GM12878 (cell line): ENCODE results near the gene DCX.

Source experiments
- CEBPB ChIP-seq, 2 experiments: fragments of 150-350 bp in 1 of 2; IDR thresholded peaks; 2 replicates each; pipeline ENCODE4 v1.6.1; 2012 to 2014; ENCODE audit warnings: low read depth in 2 of 2, low read length in 2 of 2, borderline replicate concordance in 1 of 2, inconsistent platforms in 1 of 2
- EZH2 ChIP-seq: IDR thresholded peaks from 2 replicates; pipeline ENCODE4 v1.6.1; 2012; ENCODE audit warnings: low read depth, mild to moderate bottlenecking, control low read depth, inconsistent platforms, low read length, borderline replicate concordance; ENCODE audit not compliant: control insufficient read depth
- FOS ChIP-seq: IDR thresholded peaks from 3 replicates; pipeline ENCODE4 v1.6.1; 2011; ENCODE audit warnings: borderline replicate concordance; ENCODE audit not compliant: insufficient read length; ENCODE audit errors: extremely low read depth
- NFIC ChIP-seq: IDR thresholded peaks from 2 replicates; pipeline ENCODE4 v1.6.1; 2012; ENCODE audit warnings: low read depth, mild to moderate bottlenecking, inconsistent platforms, low read length, moderate library complexity
- NR2C2 ChIP-seq: IDR thresholded peaks from 2 replicates; pipeline ENCODE4 v1.6.1; 2011; ENCODE audit warnings: borderline replicate concordance, low read depth; ENCODE audit not compliant: control insufficient read depth, insufficient read length
- POLR2A ChIP-seq: IDR thresholded peaks from 2 replicates; pipeline ENCODE4 v1.6.1; 2011; ENCODE audit warnings: low read depth, mild to moderate bottlenecking, low read length
- TF ChIP-seq, protein P1 (sequence below): IDR thresholded peaks from 2 replicates; pipeline ENCODE4 v1.6.1; 2012; ENCODE audit warnings: mild to moderate bottlenecking, low read depth, low read length
- TF ChIP-seq, protein P2 (sequence below): IDR thresholded peaks from 2 replicates; pipeline ENCODE4 v1.6.1; 2011; ENCODE audit warnings: mild to moderate bottlenecking, low read depth, low read length, moderate library complexity; ENCODE audit not compliant: insufficient replicate concordance
- TF ChIP-seq, protein P3 (sequence below), 3 experiments: IDR thresholded peaks in 2 of 3; conservative IDR thresholded peaks in 1 of 3; 2 replicates each; pipeline ENCODE4 v1.5.1; 2011; ENCODE audit warnings: low read depth in 3 of 3, low read length in 3 of 3, mild to moderate bottlenecking in 3 of 3, control low read depth in 2 of 3, moderate library complexity in 2 of 3, inconsistent platforms in 1 of 3, mixed read lengths in 1 of 3; ENCODE audit not compliant: control insufficient read depth in 2 of 3, insufficient read depth in 1 of 3; ENCODE audit errors: extremely low read depth in 1 of 3

DNA sequence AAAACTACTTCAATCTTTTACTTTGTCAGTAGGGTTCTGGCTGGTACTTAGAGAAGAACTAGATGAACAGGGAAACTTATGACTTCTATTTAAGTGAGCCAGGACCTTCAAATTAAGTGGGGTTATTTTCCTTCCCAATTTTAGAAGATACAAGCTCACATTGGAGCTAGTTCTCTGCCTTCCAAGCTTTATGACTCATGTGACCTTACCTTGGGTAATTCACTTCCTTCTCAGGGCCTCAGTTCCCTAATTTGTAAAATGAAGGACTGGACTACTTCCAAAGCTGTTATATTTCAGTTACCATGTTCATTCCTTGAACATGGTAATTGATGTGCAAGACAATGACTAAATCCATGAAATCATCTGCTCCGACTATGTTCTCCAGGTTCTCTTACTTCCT, 32.0 kb upstream of the DCX start:
- TF ChIP-seq, protein P1, sequence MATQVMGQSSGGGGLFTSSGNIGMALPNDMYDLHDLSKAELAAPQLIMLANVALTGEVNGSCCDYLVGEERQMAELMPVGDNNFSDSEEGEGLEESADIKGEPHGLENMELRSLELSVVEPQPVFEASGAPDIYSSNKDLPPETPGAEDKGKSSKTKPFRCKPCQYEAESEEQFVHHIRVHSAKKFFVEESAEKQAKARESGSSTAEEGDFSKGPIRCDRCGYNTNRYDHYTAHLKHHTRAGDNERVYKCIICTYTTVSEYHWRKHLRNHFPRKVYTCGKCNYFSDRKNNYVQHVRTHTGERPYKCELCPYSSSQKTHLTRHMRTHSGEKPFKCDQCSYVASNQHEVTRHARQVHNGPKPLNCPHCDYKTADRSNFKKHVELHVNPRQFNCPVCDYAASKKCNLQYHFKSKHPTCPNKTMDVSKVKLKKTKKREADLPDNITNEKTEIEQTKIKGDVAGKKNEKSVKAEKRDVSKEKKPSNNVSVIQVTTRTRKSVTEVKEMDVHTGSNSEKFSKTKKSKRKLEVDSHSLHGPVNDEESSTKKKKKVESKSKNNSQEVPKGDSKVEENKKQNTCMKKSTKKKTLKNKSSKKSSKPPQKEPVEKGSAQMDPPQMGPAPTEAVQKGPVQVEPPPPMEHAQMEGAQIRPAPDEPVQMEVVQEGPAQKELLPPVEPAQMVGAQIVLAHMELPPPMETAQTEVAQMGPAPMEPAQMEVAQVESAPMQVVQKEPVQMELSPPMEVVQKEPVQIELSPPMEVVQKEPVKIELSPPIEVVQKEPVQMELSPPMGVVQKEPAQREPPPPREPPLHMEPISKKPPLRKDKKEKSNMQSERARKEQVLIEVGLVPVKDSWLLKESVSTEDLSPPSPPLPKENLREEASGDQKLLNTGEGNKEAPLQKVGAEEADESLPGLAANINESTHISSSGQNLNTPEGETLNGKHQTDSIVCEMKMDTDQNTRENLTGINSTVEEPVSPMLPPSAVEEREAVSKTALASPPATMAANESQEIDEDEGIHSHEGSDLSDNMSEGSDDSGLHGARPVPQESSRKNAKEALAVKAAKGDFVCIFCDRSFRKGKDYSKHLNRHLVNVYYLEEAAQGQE: no peak
- no peak for TF ChIP-seq CEBPB (IDR thresholded peaks at IDR 0.05; ENCODE audit: borderline replicate concordance in 1 of 2, low read depth in 2 of 2, low read length in 2 of 2)
- TF ChIP-seq, protein P2, sequence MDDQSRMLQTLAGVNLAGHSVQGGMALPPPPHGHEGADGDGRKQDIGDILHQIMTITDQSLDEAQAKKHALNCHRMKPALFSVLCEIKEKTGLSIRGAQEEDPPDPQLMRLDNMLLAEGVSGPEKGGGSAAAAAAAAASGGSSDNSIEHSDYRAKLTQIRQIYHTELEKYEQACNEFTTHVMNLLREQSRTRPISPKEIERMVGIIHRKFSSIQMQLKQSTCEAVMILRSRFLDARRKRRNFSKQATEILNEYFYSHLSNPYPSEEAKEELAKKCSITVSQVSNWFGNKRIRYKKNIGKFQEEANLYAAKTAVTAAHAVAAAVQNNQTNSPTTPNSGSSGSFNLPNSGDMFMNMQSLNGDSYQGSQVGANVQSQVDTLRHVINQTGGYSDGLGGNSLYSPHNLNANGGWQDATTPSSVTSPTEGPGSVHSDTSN: no peak
- TF ChIP-seq, protein P3, sequence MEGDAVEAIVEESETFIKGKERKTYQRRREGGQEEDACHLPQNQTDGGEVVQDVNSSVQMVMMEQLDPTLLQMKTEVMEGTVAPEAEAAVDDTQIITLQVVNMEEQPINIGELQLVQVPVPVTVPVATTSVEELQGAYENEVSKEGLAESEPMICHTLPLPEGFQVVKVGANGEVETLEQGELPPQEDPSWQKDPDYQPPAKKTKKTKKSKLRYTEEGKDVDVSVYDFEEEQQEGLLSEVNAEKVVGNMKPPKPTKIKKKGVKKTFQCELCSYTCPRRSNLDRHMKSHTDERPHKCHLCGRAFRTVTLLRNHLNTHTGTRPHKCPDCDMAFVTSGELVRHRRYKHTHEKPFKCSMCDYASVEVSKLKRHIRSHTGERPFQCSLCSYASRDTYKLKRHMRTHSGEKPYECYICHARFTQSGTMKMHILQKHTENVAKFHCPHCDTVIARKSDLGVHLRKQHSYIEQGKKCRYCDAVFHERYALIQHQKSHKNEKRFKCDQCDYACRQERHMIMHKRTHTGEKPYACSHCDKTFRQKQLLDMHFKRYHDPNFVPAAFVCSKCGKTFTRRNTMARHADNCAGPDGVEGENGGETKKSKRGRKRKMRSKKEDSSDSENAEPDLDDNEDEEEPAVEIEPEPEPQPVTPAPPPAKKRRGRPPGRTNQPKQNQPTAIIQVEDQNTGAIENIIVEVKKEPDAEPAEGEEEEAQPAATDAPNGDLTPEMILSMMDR (IDR thresholded peaks at IDR 0.05 in 2 of 3, conservative IDR thresholded peaks at IDR 0.05 in 1 of 3; ENCODE audit: control insufficient read depth in 2 of 3, extremely low read depth in 1 of 3, insufficient read depth in 1 of 3, low read depth in 3 of 3, low read length in 3 of 3): no peak
- no peak for TF ChIP-seq POLR2A
- no peak for TF ChIP-seq NR2C2
- TF ChIP-seq NFIC: no peak
- no peak for TF ChIP-seq FOS
- TF ChIP-seq EZH2: no peak
